K562 (cell line): Measurements from ENCODE around the gene RTL5. TPM values are rescaled to one million over a fixed set of nuclear protein-coding genes. Genes with fewer than 3 reads are reported as not detected.

Experiments used
- ATAC-seq: fragments of 200-7000 bp; cut with Tn5 transposase; 3 replicates; pipeline ENCODE4 v1.9.1; 2020; ENCODE audit warnings: moderate library complexity
- BruUV-seq: library from RNA; stranded (reverse); fragments of 400-500 nt; replicated peaks from 2 replicates; lab custom pipeline; 2021; lab: Mats Ljungman, UMichigan
- CTCF ChIA-PET: fragments of 300-600 bp; formaldehyde crosslinking; extraction: SDS; loops from one replicate; lab custom pipeline; 2021; ENCODE audit warnings: low intra/inter-chr PET ratio; lab: Yijun Ruan, JAX
- POLR2A ChIA-PET: fragments of 300-600, 350-650 bp; sonication (Branson Sonifier 250); formaldehyde crosslinking; extraction: SDS; loops from one replicate; lab custom pipeline; 2021; ENCODE audit warnings: antibody characterized with exemption, inconsistent platforms; lab: Yijun Ruan, JAX
- DNase-seq, 4 experiments: peaks; one replicate each; pipeline versions ENCODE4 v3.0.0 to v3.0.0-alpha.2; 2011 to 2018; ENCODE audit warnings: low spot score in 3 of 4, mixed read lengths in 3 of 4; ENCODE audit errors: extremely low read depth in 1 of 4
- FAIRE-seq: peaks from 2 replicates; lab custom pipeline; 2011; peaks lifted over from hg19 to GRCh38; lab: Jason Lieb, UNC
- H2AFZ ChIP-seq: 2 replicates; pipeline ENCODE4 v1.6.0; 2011; ENCODE audit warnings: low read depth, low read length, control low read depth, inconsistent platforms
- H3K27ac ChIP-seq: fragments of 200-600 bp; 3 replicates; pipeline ENCODE4 v1.8.0; 2011; ENCODE audit warnings: low read depth, mild to moderate bottlenecking, control low read depth, inconsistent platforms, low read length, moderate library complexity, mixed read lengths; ENCODE audit errors: extremely low read depth
- H3K27me3 ChIP-seq, 2 experiments: fragments of 300-600 bp in 1 of 2; 2 replicates in 1 of 2; 3 replicates in 1 of 2; pipeline versions ENCODE4 v1.6.0 to v1.8.0; 2011; ENCODE audit warnings: inconsistent platforms in 2 of 2, low read length in 2 of 2, mild to moderate bottlenecking in 1 of 2, mixed read lengths in 1 of 2, moderate library complexity in 1 of 2; ENCODE audit not compliant: control insufficient read depth in 2 of 2, insufficient read depth in 2 of 2
- H3K36me3 ChIP-seq: fragments of 300-600 bp; 3 replicates; pipeline ENCODE4 v1.8.0; 2011; ENCODE audit warnings: mild to moderate bottlenecking, low read length, inconsistent platforms; ENCODE audit not compliant: control insufficient read depth, insufficient read depth
- H3K4me1 ChIP-seq, 2 experiments: fragments of 200-600 bp in 1 of 2; replicated peaks in 1 of 2; 2 replicates in 1 of 2; 3 replicates in 1 of 2; pipeline versions ENCODE4 v1.5.1 to v1.8.0; 2011; ENCODE audit warnings: inconsistent platforms in 2 of 2, low read length in 2 of 2, mild to moderate bottlenecking in 1 of 2, mixed read lengths in 1 of 2, moderate library complexity in 1 of 2; ENCODE audit not compliant: control insufficient read depth in 2 of 2, insufficient read depth in 2 of 2
- H3K4me2 ChIP-seq: 2 replicates; pipeline ENCODE4 v1.6.1; 2011; ENCODE audit warnings: low read length, control low read depth, inconsistent platforms, mixed read lengths; ENCODE audit not compliant: insufficient read depth
- H3K4me3 ChIP-seq: fragments of 200-600 bp; sonication (generic), shearing (Covaris generic); 2 replicates; pipeline ENCODE4 v1.5.1; 2016; ENCODE audit warnings: control low read depth, inconsistent platforms
- H3K79me2 ChIP-seq: fragments of 200-600 bp; 3 replicates; pipeline ENCODE4 v1.8.0; 2011; ENCODE audit warnings: low read length, inconsistent platforms; ENCODE audit not compliant: control insufficient read depth, insufficient read depth
- H3K9ac ChIP-seq, 2 experiments: 2 replicates each; pipeline versions ENCODE4 v1.6.0 to v1.6.1; 2011; ENCODE audit warnings: low read depth in 2 of 2, low read length in 2 of 2, control low read depth in 1 of 2, inconsistent platforms in 1 of 2, mild to moderate bottlenecking in 1 of 2, mixed read lengths in 1 of 2; ENCODE audit not compliant: insufficient read depth in 1 of 2
- H3K9me1 ChIP-seq: one replicate; pipeline ENCODE4 v1.6.0; 2011; ENCODE audit warnings: inconsistent platforms, mild to moderate bottlenecking, low read length, moderate library complexity; ENCODE audit not compliant: control insufficient read depth, insufficient read depth
- H3K9me3 ChIP-seq: replicated peaks from 2 replicates; pipeline ENCODE4 v1.5.1; 2011; ENCODE audit warnings: low read depth, low read length, inconsistent platforms; ENCODE audit not compliant: control insufficient read depth, insufficient read depth
- H4K20me1 ChIP-seq: replicated peaks from 2 replicates; pipeline ENCODE4 v1.6.1; 2011; ENCODE audit warnings: low read length, inconsistent platforms, mixed read lengths; ENCODE audit not compliant: control insufficient read depth, insufficient read depth
- EWSR1 ChIP-seq: fragments of 450-650 bp; IDR thresholded peaks from 2 replicates; pipeline ENCODE4 v1.6.1; 2018; ENCODE audit warnings: borderline replicate concordance, mild to moderate bottlenecking, low read depth, moderate library complexity; ENCODE audit not compliant: partially characterized antibody
- HMGXB4 ChIP-seq: sonication (generic); formaldehyde crosslinking; IDR thresholded peaks from 2 replicates; pipeline ENCODE4 v1.8.1; 2023; ENCODE audit warnings: mild to moderate bottlenecking, missing genetic modification reagents
- KLF10 ChIP-seq: fragments of 250-450 bp; sonication (Bioruptor Pico); IDR thresholded peaks from 2 replicates; pipeline ENCODE4 v1.6.1; 2021; ENCODE audit warnings: matching md5 sums
- ZNF134 ChIP-seq: fragments of 250-450 bp; sonication (Bioruptor Pico); conservative IDR thresholded peaks from 2 replicates; pipeline ENCODE4 v1.4.0; 2020
- WGBS: fragments of 100-300 bp; shearing (Covaris generic); methylation state at CpG from one replicate; pipeline ENCODE4 v1.1.6; 2016; ENCODE audit warnings: low coverage, mixed read lengths; ENCODE audit not compliant: insufficient coverage; ENCODE audit errors: missing lambda C conversion rate; 5-methylcytosine and 5-hydroxymethylcytosine counted together
- in situ Hi-C: fragments of 300-500 bp; cut with MboI; formaldehyde crosslinking; loops from 4 replicates; pipeline ENCODE4 v1.15.0; 2018; ENCODE audit warnings: inconsistent platforms, mixed read lengths
- intact Hi-C: fragments of 100-400 bp; cut with micrococcal nuclease; formaldehyde crosslinking; loops from 2 replicates; pipeline ENCODE4 v1.14.2; 2022
- polyA plus RNA-seq, 8 experiments: library from polyadenylated mRNA; depleted of rRNA in 4 of 8; stranded (reverse) in 5 of 8; unstranded in 3 of 8; fragments of >200 nt; fragmentation: Nextera tagmentation in 2 of 8; fragmentation: Illumina TruSeq in 1 of 8; extraction: Ambion mirVana in 2 of 8; extraction: Trizol in 1 of 8; gene quantifications; 2 replicates each; pipeline versions ENCODE4 v1.2.1 to v1.2.3, GENCODE V29; 2011 to 2014; ENCODE audit warnings: inconsistent platforms in 1 of 8, missing spikeins in 1 of 8
- total RNA-seq, 7 experiments: library from RNA; depleted of rRNA in 6 of 7; stranded (reverse); fragments of >200 nt in 6 of 7; fragmentation: Illumina TruSeq in 2 of 7; extraction: Trizol in 2 of 7; gene quantifications; 2 replicates each; pipeline versions ENCODE4 v1.2.1 to v1.2.3, GENCODE V29; 2011 to 2021; ENCODE audit warnings: low replicate concordance in 1 of 7

RTL5 gene
- total and polyA plus RNA-seq, 9 of the 15 experiments (the other 6 are each of a cell fraction or from before 2014, with no cell fraction given), result 0.03 TPM; not detected in 8

DNA sequence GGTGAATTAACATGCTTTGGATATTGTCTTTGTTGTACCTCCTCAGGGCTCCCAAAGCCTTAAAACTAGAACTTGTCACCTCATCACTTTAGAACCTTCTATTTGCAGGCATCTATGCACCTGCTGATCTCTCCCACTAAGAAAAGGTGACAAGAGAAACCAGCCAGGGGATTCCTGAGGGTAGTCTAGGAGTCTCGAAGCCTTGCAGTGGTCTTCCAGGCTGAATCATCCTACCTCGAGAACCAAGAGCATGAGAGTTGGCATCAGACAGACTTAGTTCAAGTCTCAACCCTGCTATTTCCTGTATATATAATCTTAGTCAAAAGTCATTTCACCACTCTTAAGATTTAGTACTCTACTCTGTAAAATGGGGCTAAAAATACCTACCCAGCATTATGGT lies 29.6 kb downstream of the RTL5 start:
- intact Hi-C loops, result no loop called here
- ATAC-seq, result no peak
- Histone ChIP-seq H3K4me2 (no peak overlapping the region), H4K20me1 (no peaks in the 10 kb centered on the region), H3K4me1 (peaks cover 0 to 5% of the 10 kb centered on the region in 2 experiments; a peak in 1 of 5 replicates), H3K4me3 (no peak overlapping the region), H3K9me3 (no peaks in the 10 kb centered on the region), H2AFZ (no peak overlapping the region), H3K79me2 (no peaks in the 10 kb centered on the region), H3K9ac (no peak overlapping the region), H3K9me1 (no peaks in the 10 kb centered on the region), H3K27me3 (peaks cover 0 to 34% of the 10 kb centered on the region in 2 experiments; a peak in 2 of 5 replicates), H3K27ac (no peak overlapping the region), H3K36me3 (no peaks in the 10 kb centered on the region)
- no peak for FAIRE-seq
- no peak for TF ChIP-seq ZNF134
- no TSS peak for BruUV-seq
- ChIA-PET CTCF (no interaction called here), POLR2A (interaction anchor here (0.5 to 0.9 kb wide), 2 partner anchors 10 to 60 kb away, joined by 3 to 4 read pairs; no protein-coding TSS in a partner anchor)
- in situ Hi-C loops, result no loop called here
- WGBS, result 5% methylated on average over 2 of the region's 2 CpGs
- no peak for DNase-seq

- intact Hi-C loops, result no loop called here
- H3K9me1 ChIP-seq, result no peaks in the 10 kb centered on the region
- in situ Hi-C loops, result no loop called here
- no peak overlapping the region for H3K4me2 ChIP-seq
- BruUV-seq, result no TSS peak
- FAIRE-seq, result no peak
- TF ChIP-seq EWSR1 (no peak), KLF10 (CRISPR knock-in tag) (no peak), HMGXB4 (CRISPR knock-in tag) (no peak)
- H3K79me2 ChIP-seq, result no peaks in the 10 kb centered on the region
- no peak for ATAC-seq
- no peak overlapping the region for H3K4me3 ChIP-seq
- no peaks in the 10 kb centered on the region for H4K20me1 ChIP-seq
- no peaks in the 10 kb centered on the region for H3K9me3 ChIP-seq
- H3K4me1 ChIP-seq, result peaks cover 0 to 5% of the 10 kb centered on the region in 2 experiments; a peak in 1 of 5 replicates
- no peaks in the 10 kb centered on the region for H3K36me3 ChIP-seq
- ChIA-PET CTCF (no interaction called here), POLR2A (interaction anchor here (0.5 to 0.9 kb wide), 2 partner anchors 10 to 60 kb away, joined by 3 to 4 read pairs; no protein-coding TSS in a partner anchor)
- DNase-seq, result no peak
- WGBS, result 6% methylated on average over 3 of the region's 4 CpGs
- H3K9ac ChIP-seq, result no peak overlapping the region
- H3K27me3 ChIP-seq, result peaks cover 0 to 34% of the 10 kb centered on the region in 2 experiments; a peak in 2 of 5 replicates
- H3K27ac ChIP-seq, result no peak overlapping the region
- H2AFZ ChIP-seq, result no peak overlapping the region
Observed at GRCh38 chrX:72101597-72102037, 30.1 kb downstream of the RTL5 start.
